ENCODE measurements around the gene UTP14C. TPM values are rescaled to one million over a fixed set of nuclear protein-coding genes. Genes with fewer than 3 reads are reported as not detected.
A peak's percentile ranks its signal among the peaks of the same experiment; 100 is the strongest.

UTP14C gene
- total RNA-seq, 1 donor from 2014 or later = 20.6 TPM

- peak; percentile 42 for DNase-seq (ENCODE audit: low read depth)
- no peak overlapping the region for H3K9ac ChIP-seq (ENCODE audit: low read length)
- H3K36me3 ChIP-seq (ENCODE audit: insufficient read depth, low read length) = no peaks in the 10 kb centered on the region
- peaks cover 21% of the 10 kb centered on the region for H3K27me3 ChIP-seq (ENCODE audit: insufficient read depth, low read length)
- Mint-ChIP-seq H3K4me1 (ENCODE audit: low read depth, unreplicated experiment) (peaks cover 11% of the 10 kb centered on the region), H3K4me3 (ENCODE audit: unreplicated experiment) (no peak overlapping the region), H3K36me3 (ENCODE audit: low read depth, unreplicated experiment) (no peaks in the 10 kb centered on the region), H3K9me3 (ENCODE audit: unreplicated experiment) (no peaks in the 10 kb centered on the region), H3K27me3 (ENCODE audit: low read depth, unreplicated experiment) (no peaks in the 10 kb centered on the region), H3K27ac (ENCODE audit: unreplicated experiment) (no peak overlapping the region)
- peak overlapping the region; percentile 24 for H3K4me2 ChIP-seq (ENCODE audit: low read length)
- no peak overlapping the region for H2AFZ ChIP-seq (ENCODE audit: low read depth, low read length)
- FAIRE-seq = no peak
- no peaks in the 10 kb centered on the region for H3K4me1 ChIP-seq (ENCODE audit: insufficient read depth, low read length)
- no peak overlapping the region for H3K27ac ChIP-seq (ENCODE audit: low read depth, low read length)
- peaks cover 20% of the 10 kb centered on the region for H4K20me1 ChIP-seq (ENCODE audit: insufficient read depth, low read length)
- H3K4me3 ChIP-seq (ENCODE audit: insufficient read depth, low read depth, low read length) = no peak overlapping the region
- no peaks in the 10 kb centered on the region for H3K79me2 ChIP-seq (ENCODE audit: insufficient read depth, low read length)
- TF ChIP-seq CTCF (IDR thresholded peaks at IDR 0.05; ENCODE audit: insufficient read depth, low read depth, low read length) (no peak), EZH2 (IDR thresholded peaks at IDR 0.05; ENCODE audit: insufficient read depth, low read length) (no peak)
- H3K9me3 ChIP-seq (ENCODE audit: insufficient read depth, low read depth, low read length) = no peaks in the 10 kb centered on the region
These were observed 25.0 kb upstream of the UTP14C start for GRCh38 chr13:51999510-51999911.

- peaks cover 20% of the 10 kb centered on the region for H4K20me1 ChIP-seq (ENCODE audit: insufficient read depth, low read length)
- no peak overlapping the region for H3K4me3 ChIP-seq (ENCODE audit: insufficient read depth, low read depth, low read length)
- H3K4me1 ChIP-seq (ENCODE audit: insufficient read depth, low read length) = no peaks in the 10 kb centered on the region
- no peaks in the 10 kb centered on the region for H3K79me2 ChIP-seq (ENCODE audit: insufficient read depth, low read length)
- H2AFZ ChIP-seq (ENCODE audit: low read depth, low read length) = no peak overlapping the region
- no peak overlapping the region for H3K9ac ChIP-seq (ENCODE audit: low read length)
- H3K9me3 ChIP-seq (ENCODE audit: insufficient read depth, low read depth, low read length) = no peaks in the 10 kb centered on the region
- H3K36me3 Mint-ChIP-seq (ENCODE audit: low read depth, unreplicated experiment) = no peaks in the 10 kb centered on the region
- TF ChIP-seq CTCF (IDR thresholded peaks at IDR 0.05; ENCODE audit: insufficient read depth, low read depth, low read length) (no peak), EZH2 (IDR thresholded peaks at IDR 0.05; ENCODE audit: insufficient read depth, low read length) (no peak)
- no peak overlapping the region for H3K4me3 Mint-ChIP-seq (ENCODE audit: unreplicated experiment)
- no peak overlapping the region for H3K27ac ChIP-seq (ENCODE audit: low read depth, low read length)
- H3K9me3 Mint-ChIP-seq (ENCODE audit: unreplicated experiment) = no peaks in the 10 kb centered on the region
- peaks cover 11% of the 10 kb centered on the region for H3K4me1 Mint-ChIP-seq (ENCODE audit: low read depth, unreplicated experiment)
- peak overlapping the region; percentile 24 for H3K4me2 ChIP-seq (ENCODE audit: low read length)
- FAIRE-seq = no peak
- H3K27me3 ChIP-seq (ENCODE audit: insufficient read depth, low read length) = peaks cover 21% of the 10 kb centered on the region
- H3K27ac Mint-ChIP-seq (ENCODE audit: unreplicated experiment) = no peak overlapping the region
- H3K27me3 Mint-ChIP-seq (ENCODE audit: low read depth, unreplicated experiment) = no peaks in the 10 kb centered on the region
- no peaks in the 10 kb centered on the region for H3K36me3 ChIP-seq (ENCODE audit: insufficient read depth, low read length)
- DNase-seq (ENCODE audit: low read depth) = no peak
These were observed 24.6 kb upstream of the UTP14C start for GRCh38 chr13:51999921-52000320.

- Mint-ChIP-seq H3K4me1 (ENCODE audit: low read depth, unreplicated experiment) (peaks cover 11% of the 10 kb centered on the region), H3K27me3 (ENCODE audit: low read depth, unreplicated experiment) (no peaks in the 10 kb centered on the region), H3K4me3 (ENCODE audit: unreplicated experiment) (no peak overlapping the region), H3K27ac (ENCODE audit: unreplicated experiment) (no peak overlapping the region), H3K9me3 (ENCODE audit: unreplicated experiment) (no peaks in the 10 kb centered on the region), H3K36me3 (ENCODE audit: low read depth, unreplicated experiment) (peaks cover under 1% of the 10 kb centered on the region)
- Histone ChIP-seq H3K4me2 (ENCODE audit: low read length) (no peak overlapping the region), H3K27ac (ENCODE audit: low read depth, low read length) (no peak overlapping the region), H3K36me3 (ENCODE audit: insufficient read depth, low read length) (no peaks in the 10 kb centered on the region), H2AFZ (ENCODE audit: low read depth, low read length) (no peak overlapping the region), H3K4me1 (ENCODE audit: insufficient read depth, low read length) (no peaks in the 10 kb centered on the region), H3K4me3 (ENCODE audit: insufficient read depth, low read depth, low read length) (no peak overlapping the region), H3K27me3 (ENCODE audit: insufficient read depth, low read length) (peaks cover 15% of the 10 kb centered on the region), H3K9me3 (ENCODE audit: insufficient read depth, low read depth, low read length) (no peaks in the 10 kb centered on the region), H3K9ac (ENCODE audit: low read length) (no peak overlapping the region), H4K20me1 (ENCODE audit: insufficient read depth, low read length) (peaks cover 20% of the 10 kb centered on the region), H3K79me2 (ENCODE audit: insufficient read depth, low read length) (no peaks in the 10 kb centered on the region)
- FAIRE-seq = no peak
- peak; percentile 24 for DNase-seq (ENCODE audit: low read depth)
- no peak for TF ChIP-seq EZH2 (IDR thresholded peaks at IDR 0.05; ENCODE audit: insufficient read depth, low read length)
- TF ChIP-seq CTCF (IDR thresholded peaks at IDR 0.05; ENCODE audit: insufficient read depth, low read depth, low read length) = peak; percentile 64
These were observed 23.3 kb upstream of the UTP14C start for GRCh38 chr13:52001120-52001731.
